ENCODE results near the gene ATF5.

DNA sequence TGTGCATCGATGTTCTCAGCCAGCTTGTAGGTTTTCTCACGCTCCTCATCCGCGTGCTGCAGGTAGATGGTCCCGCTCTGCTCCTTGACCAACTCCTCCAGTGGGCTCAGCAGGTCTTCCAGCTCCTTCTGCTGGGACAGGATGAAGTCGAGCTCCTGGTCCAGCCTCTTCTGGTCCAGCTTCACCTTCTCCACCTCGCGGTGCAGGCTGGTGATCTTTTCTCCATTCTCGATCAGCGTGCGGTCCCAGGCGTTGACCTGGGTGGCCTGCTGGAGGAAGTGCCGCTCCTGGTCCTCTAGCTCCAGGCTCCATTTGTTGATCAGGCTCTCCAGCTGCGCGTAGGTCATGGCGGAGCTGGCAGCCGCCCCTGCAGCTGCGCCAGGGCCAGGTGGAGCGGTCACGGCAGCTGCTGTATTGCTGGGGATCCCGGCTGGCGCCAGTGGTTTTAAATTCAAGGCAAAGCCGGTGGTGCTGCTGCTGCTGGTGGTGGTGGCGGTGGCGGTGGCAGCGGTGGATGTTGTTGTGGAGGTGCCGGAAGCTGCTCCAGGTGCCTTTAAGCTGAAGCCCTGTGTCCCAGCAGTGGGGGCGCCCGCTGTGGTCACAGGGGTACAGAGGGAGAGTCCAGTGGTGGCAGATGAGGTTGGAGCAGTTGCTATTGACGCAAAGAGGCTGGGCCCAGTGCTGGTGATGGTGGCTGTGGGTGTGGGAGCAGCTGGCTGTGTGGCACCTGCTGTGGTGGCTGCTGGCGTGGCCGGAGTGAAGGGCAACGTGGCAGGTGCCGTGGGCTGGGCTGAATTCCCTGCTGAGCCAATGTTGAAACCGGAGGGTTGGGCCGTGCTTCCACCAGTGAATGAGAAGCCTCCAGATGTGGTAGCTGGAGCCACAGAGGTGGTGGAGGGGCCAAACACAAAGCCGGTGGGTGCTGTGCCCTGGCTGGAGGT is 20.3 kb upstream of the ATF5 start:
- TF ChIP-seq, protein P1, sequence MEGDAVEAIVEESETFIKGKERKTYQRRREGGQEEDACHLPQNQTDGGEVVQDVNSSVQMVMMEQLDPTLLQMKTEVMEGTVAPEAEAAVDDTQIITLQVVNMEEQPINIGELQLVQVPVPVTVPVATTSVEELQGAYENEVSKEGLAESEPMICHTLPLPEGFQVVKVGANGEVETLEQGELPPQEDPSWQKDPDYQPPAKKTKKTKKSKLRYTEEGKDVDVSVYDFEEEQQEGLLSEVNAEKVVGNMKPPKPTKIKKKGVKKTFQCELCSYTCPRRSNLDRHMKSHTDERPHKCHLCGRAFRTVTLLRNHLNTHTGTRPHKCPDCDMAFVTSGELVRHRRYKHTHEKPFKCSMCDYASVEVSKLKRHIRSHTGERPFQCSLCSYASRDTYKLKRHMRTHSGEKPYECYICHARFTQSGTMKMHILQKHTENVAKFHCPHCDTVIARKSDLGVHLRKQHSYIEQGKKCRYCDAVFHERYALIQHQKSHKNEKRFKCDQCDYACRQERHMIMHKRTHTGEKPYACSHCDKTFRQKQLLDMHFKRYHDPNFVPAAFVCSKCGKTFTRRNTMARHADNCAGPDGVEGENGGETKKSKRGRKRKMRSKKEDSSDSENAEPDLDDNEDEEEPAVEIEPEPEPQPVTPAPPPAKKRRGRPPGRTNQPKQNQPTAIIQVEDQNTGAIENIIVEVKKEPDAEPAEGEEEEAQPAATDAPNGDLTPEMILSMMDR (IDR thresholded peaks at IDR 0.05; ENCODE audit: insufficient read depth, low read length, poor library complexity, severe bottlenecking), result no peak
- TF ChIP-seq EZH2phosphoT487 (conservative IDR thresholded peaks at IDR 0.05; ENCODE audit: low read length), result no peak

Measured in SU-DHL-6 (cell line).